GM23338 (cell line): ENCODE results near the gene RCCD1. TPM values are rescaled to one million over a fixed set of nuclear protein-coding genes. Genes with fewer than 3 reads are reported as not detected.

Source experiments
- ATAC-seq: fragments of 200-7000 bp; cut with Tn5 transposase; 3 replicates; pipeline ENCODE4 v1.9.1; 2020
- DNase-seq: peaks from one replicate; pipeline ENCODE4 v3.0.0-alpha.2; 2015; ENCODE audit warnings: low spot score
- H2AFZ ChIP-seq: fragments of 200-600 bp; sonication (generic); 2 replicates; pipeline ENCODE4 v1.8.0; 2016; ENCODE audit warnings: antibody characterized with exemption, mild to moderate bottlenecking, moderate library complexity
- H3F3A ChIP-seq: fragments of 200-600 bp; sonication (generic); replicated peaks from 2 replicates; pipeline ENCODE4 v1.8.0; 2017; ENCODE audit warnings: antibody characterized with exemption, mixed run types, low read depth
- H3K27ac ChIP-seq: fragments of 200-600 bp; sonication (generic); 2 replicates; pipeline ENCODE4 v1.6.1; 2016; ENCODE audit warnings: low read depth
- H3K27me3 ChIP-seq: fragments of 200-600 bp; sonication (generic); 2 replicates; pipeline ENCODE4 v1.8.0; 2016; ENCODE audit warnings: mild to moderate bottlenecking, mixed run types, moderate library complexity; ENCODE audit not compliant: insufficient read depth
- H3K36me3 ChIP-seq: fragments of 200-600 bp; sonication (generic); 2 replicates; pipeline ENCODE4 v1.8.0; 2016; ENCODE audit warnings: mild to moderate bottlenecking; ENCODE audit not compliant: insufficient read depth
- H3K4me1 ChIP-seq: fragments of 200-600 bp; sonication (generic); 2 replicates; pipeline ENCODE4 v1.8.0; 2016; ENCODE audit warnings: mild to moderate bottlenecking, moderate library complexity; ENCODE audit not compliant: insufficient read depth
- H3K4me2 ChIP-seq: fragments of 200-600 bp; sonication (generic); 2 replicates; pipeline ENCODE4 v1.7.1; 2017; ENCODE audit warnings: mixed run types
- H3K4me3 ChIP-seq: fragments of 200-600 bp; sonication (generic); 2 replicates; pipeline ENCODE4 v1.6.1; 2016; ENCODE audit warnings: mixed run types
- H3K79me2 ChIP-seq: fragments of 200-600 bp; sonication (generic); replicated peaks from 2 replicates; pipeline ENCODE4 v1.8.0; 2017; ENCODE audit warnings: mild to moderate bottlenecking; ENCODE audit not compliant: insufficient read depth
- H3K9me2 ChIP-seq: fragments of 200-600 bp; sonication (generic); 2 replicates; pipeline ENCODE4 v1.8.0; 2017; ENCODE audit not compliant: insufficient read depth
- H4K20me1 ChIP-seq: fragments of 200-600 bp; sonication (generic); replicated peaks from 2 replicates; pipeline ENCODE4 v1.8.0; 2017; ENCODE audit warnings: mild to moderate bottlenecking; ENCODE audit not compliant: insufficient read depth
- H3K27ac Mint-ChIP-seq: 2 replicates; pipeline ENCODE4 v1.8.0; 2020; ENCODE audit warnings: inconsistent platforms, mild to moderate bottlenecking, moderate library complexity, mixed read lengths
- H3K27me3 Mint-ChIP-seq: 3 replicates; pipeline ENCODE4 v1.8.0; 2022; ENCODE audit warnings: low read depth, mild to moderate bottlenecking, moderate library complexity, mixed read lengths, inconsistent platforms; ENCODE audit not compliant: insufficient read depth, poor library complexity
- H3K36me3 Mint-ChIP-seq: 3 replicates; pipeline ENCODE4 v1.8.0; 2021; ENCODE audit warnings: low read depth, mild to moderate bottlenecking, inconsistent platforms, moderate library complexity, mixed read lengths
- H3K4me1 Mint-ChIP-seq: 3 replicates; pipeline ENCODE4 v1.8.0; 2020; ENCODE audit warnings: mild to moderate bottlenecking, inconsistent platforms, mixed read lengths
- H3K4me3 Mint-ChIP-seq: 3 replicates; pipeline ENCODE4 v1.8.0; 2021; ENCODE audit warnings: moderate library complexity, mild to moderate bottlenecking, inconsistent platforms, mixed read lengths
- H3K9me3 Mint-ChIP-seq: 3 replicates; pipeline ENCODE4 v1.8.0; 2020; ENCODE audit warnings: moderate library complexity, mild to moderate bottlenecking, inconsistent platforms, mixed read lengths
- CREB1 ChIP-seq: fragments of 250-450 bp; sonication (Bioruptor Pico); IDR thresholded peaks from 2 replicates; pipeline ENCODE4 v1.5.0; 2020; ENCODE audit warnings: low read depth, mild to moderate bottlenecking, moderate library complexity
- CTCF ChIP-seq, 2 experiments: fragments of 200-600 bp in 1 of 2; sonication (generic) in 1 of 2; conservative IDR thresholded peaks; 2 replicates each; pipeline versions ENCODE4 v1.5.1 to v1.6.1; 2016 to 2017; ENCODE audit warnings: antibody characterized with exemption in 2 of 2, low read depth in 2 of 2, mild to moderate bottlenecking in 2 of 2, moderate library complexity in 1 of 2
- EZH2phosphoT487 ChIP-seq: fragments of 200-600 bp; sonication (generic); IDR thresholded peaks from one replicate; pipeline ENCODE4 v1.8.1; 2018; ENCODE audit warnings: antibody characterized with exemption; ENCODE audit not compliant: unreplicated experiment
- JUNB ChIP-seq: IDR thresholded peaks from one replicate; pipeline ENCODE4 v1.6.1; 2016; ENCODE audit warnings: antibody characterized with exemption; ENCODE audit not compliant: unreplicated experiment
- POLR2AphosphoS5 ChIP-seq: IDR thresholded peaks from 2 replicates; pipeline ENCODE4 v1.6.1; 2016; ENCODE audit warnings: antibody characterized with exemption, low read depth
- STAT1 ChIP-seq: IDR thresholded peaks from one replicate; pipeline ENCODE4 v1.6.1; 2016; ENCODE audit warnings: antibody characterized with exemption; ENCODE audit not compliant: unreplicated experiment
- ZNF114 ChIP-seq: fragments of 250-450 bp; sonication (Bioruptor Pico); IDR thresholded peaks from 2 replicates; pipeline ENCODE4 v1.5.0; 2020; ENCODE audit warnings: mild to moderate bottlenecking, moderate library complexity
- ZNF331 ChIP-seq: fragments of 250-450 bp; sonication (Bioruptor Pico); IDR thresholded peaks from 2 replicates; pipeline ENCODE4 v1.5.0; 2020; ENCODE audit warnings: low read depth, mild to moderate bottlenecking, moderate library complexity
- ZNF462 ChIP-seq: fragments of 250-450 bp; sonication (Bioruptor Pico); IDR thresholded peaks from 2 replicates; pipeline ENCODE4 v1.5.0; 2020; ENCODE audit warnings: mild to moderate bottlenecking, moderate library complexity
- polyA plus RNA-seq: library from polyadenylated mRNA; unstranded; fragments of >200 nt; fragmentation: Nextera tagmentation; extraction: Ambion mirVana; gene quantifications from 2 replicates; pipeline ENCODE4 v1.2.1, GENCODE V29; 2016
- total RNA-seq: library from RNA; depleted of rRNA; stranded (reverse); fragments of >200 nt; shearing (Covaris generic); gene quantifications from 2 replicates; pipeline ENCODE4 v1.2.3, GENCODE V29; 2014

RCCD1 gene
- total and polyA plus RNA-seq, 2 experiments from 2014 or later, result 10.8 to 17.1 TPM

GRCh38 chr15:90982135-90982534 lies 27.5 kb downstream of the RCCD1 start:
- Histone ChIP-seq H3F3A (no peaks in the 10 kb centered on the region), H3K36me3 (peaks cover 64% of the 10 kb centered on the region), H2AFZ (no peak overlapping the region), H4K20me1 (peaks cover 27% of the 10 kb centered on the region), H3K9me2 (no peaks in the 10 kb centered on the region), H3K4me3 (no peak overlapping the region), H3K4me2 (no peak overlapping the region), H3K27me3 (no peaks in the 10 kb centered on the region), H3K27ac (no peak overlapping the region), H3K79me2 (peaks cover 39% of the 10 kb centered on the region), H3K4me1 (no peaks in the 10 kb centered on the region)
- DNase-seq (no peak), ATAC-seq (no peak)
- no peak overlapping the region for H3K27ac Mint-ChIP-seq
- H3K4me1 Mint-ChIP-seq, result no peaks in the 10 kb centered on the region
- H3K27me3 Mint-ChIP-seq, result no peaks in the 10 kb centered on the region
- no peaks in the 10 kb centered on the region for H3K9me3 Mint-ChIP-seq
- no peak overlapping the region for H3K4me3 Mint-ChIP-seq
- H3K36me3 Mint-ChIP-seq, result peaks cover 78% of the 10 kb centered on the region
- no peak for TF ChIP-seq ZNF462
- no peak for TF ChIP-seq JUNB
- TF ChIP-seq CTCF (conservative IDR thresholded peaks at IDR 0.05; ENCODE audit: low read depth in 2 of 2), result no peak
- TF ChIP-seq ZNF114 (CRISPR knock-in tag), result no peak
- TF ChIP-seq STAT1, result no peak
- TF ChIP-seq CREB1, result no peak
- no peak for TF ChIP-seq POLR2AphosphoS5
- no peak for TF ChIP-seq EZH2phosphoT487
- TF ChIP-seq ZNF331 (CRISPR knock-in tag), result no peak
